ENCODE results near the gene DDT.

DNA sequence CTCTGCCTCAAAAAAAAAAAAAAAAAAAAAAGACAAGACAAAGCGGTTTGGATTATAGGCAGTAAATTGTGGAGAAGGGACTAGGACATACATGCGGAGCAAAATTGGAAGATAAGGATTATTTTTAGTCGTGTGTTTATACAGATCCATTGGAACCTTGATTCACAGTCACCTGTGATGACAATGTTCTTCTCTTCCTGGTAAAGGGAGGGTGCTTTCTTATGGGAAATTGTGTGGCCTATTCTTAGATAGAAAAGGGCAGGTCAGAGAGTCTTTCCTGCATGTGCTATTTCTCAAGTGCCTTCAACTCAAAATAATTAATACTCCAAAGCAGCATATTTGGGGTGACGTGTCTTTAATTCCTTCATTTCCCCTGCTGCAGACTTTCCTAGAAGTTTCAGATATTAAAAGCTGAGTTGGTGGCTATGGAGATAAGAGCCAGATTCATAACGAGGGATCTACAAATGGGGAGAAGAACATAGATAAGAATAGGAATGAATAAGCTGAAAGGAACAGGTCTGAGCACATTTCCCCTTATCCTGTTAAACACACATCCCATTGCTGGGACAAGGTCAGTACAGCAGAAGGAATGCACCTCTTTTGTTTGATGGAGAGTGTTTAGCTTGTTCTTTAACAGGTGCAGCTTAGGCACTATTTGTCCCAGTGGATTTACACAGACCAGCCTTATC, 35.8 kb downstream of the DDT start:
- TF ChIP-seq POLR2A (IDR thresholded peaks at IDR 0.05; ENCODE audit: low read length) (no peak), GATA1 (IDR thresholded peaks at IDR 0.05; ENCODE audit: low read depth, low read length) (no peak)
